Measurements from ENCODE around the gene CELF4. TPM values are rescaled to one million over a fixed set of nuclear protein-coding genes. Genes with fewer than 3 reads are reported as not detected.

Gene CELF4
- total RNA-seq, 2 donors from 2014 or later = 0.22 to 3.9 TPM

- no peak for TF ChIP-seq CTCF (IDR thresholded peaks at IDR 0.05)
- H3K4me3 ChIP-seq = no peak overlapping the region
- H3K27me3 ChIP-seq = peaks cover 0 to 5% of the 10 kb centered on the region in 2 donors
- no peaks in the 10 kb centered on the region for H3K9me3 ChIP-seq
- no peaks in the 10 kb centered on the region for H3K4me1 ChIP-seq
- DNase-seq (ENCODE audit: low spot score) = no peak
- no peak overlapping the region for H3K27ac ChIP-seq
- H3K36me3 ChIP-seq = no peaks in the 10 kb centered on the region
Measured at GRCh38 chr18:37529863-37530262, 35.7 kb downstream of the CELF4 start.

- Histone ChIP-seq H3K27me3 (peaks cover 0 to 5% of the 10 kb centered on the region in 2 donors), H3K27ac (no peak overlapping the region), H3K4me1 (no peaks in the 10 kb centered on the region), H3K36me3 (no peaks in the 10 kb centered on the region), H3K9me3 (no peaks in the 10 kb centered on the region), H3K4me3 (no peak overlapping the region)
- DNase-seq (ENCODE audit: low spot score) = no peak
- no peak for TF ChIP-seq CTCF (IDR thresholded peaks at IDR 0.05)
Measured at GRCh38 chr18:37529296-37529695, 36.3 kb downstream of the CELF4 start.

GRCh38 chr18:37527395-37527794 is 38.2 kb downstream of the CELF4 start:
- peaks cover 0 to 5% of the 10 kb centered on the region in 2 donors for H3K27me3 ChIP-seq
- TF ChIP-seq CTCF (IDR thresholded peaks at IDR 0.05) = no peak
- no peaks in the 10 kb centered on the region for H3K9me3 ChIP-seq
- no peaks in the 10 kb centered on the region for H3K36me3 ChIP-seq
- no peak overlapping the region for H3K27ac ChIP-seq
- no peak overlapping the region for H3K4me3 ChIP-seq
- DNase-seq (ENCODE audit: low spot score) = no peak
- H3K4me1 ChIP-seq = no peaks in the 10 kb centered on the region

DNA sequence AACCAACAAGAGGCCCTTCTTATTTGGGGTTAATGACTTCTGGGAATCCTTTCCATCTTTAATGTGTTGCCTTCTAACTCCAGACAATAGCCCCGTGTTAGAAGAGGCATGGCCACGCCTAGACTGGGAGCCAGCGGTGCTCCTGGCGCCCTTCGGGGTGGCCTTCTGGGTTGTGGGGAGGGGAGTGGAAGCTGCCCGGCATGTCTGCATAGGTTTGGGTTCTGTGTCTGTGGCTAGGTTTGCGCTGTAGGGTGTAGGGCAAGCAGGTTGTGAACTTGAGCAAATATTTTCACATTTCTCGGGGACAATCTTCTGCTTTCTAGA is 40.4 kb downstream of the CELF4 start:
- H3K27me3 ChIP-seq = peaks cover 0 to 5% of the 10 kb centered on the region in 2 donors
- H3K27ac ChIP-seq = no peak overlapping the region
- no peak for DNase-seq (ENCODE audit: low spot score)
- no peaks in the 10 kb centered on the region for H3K36me3 ChIP-seq
- no peaks in the 10 kb centered on the region for H3K9me3 ChIP-seq
- H3K4me3 ChIP-seq = no peak overlapping the region
- no peaks in the 10 kb centered on the region for H3K4me1 ChIP-seq
- TF ChIP-seq CTCF (IDR thresholded peaks at IDR 0.05) = no peak

DNA sequence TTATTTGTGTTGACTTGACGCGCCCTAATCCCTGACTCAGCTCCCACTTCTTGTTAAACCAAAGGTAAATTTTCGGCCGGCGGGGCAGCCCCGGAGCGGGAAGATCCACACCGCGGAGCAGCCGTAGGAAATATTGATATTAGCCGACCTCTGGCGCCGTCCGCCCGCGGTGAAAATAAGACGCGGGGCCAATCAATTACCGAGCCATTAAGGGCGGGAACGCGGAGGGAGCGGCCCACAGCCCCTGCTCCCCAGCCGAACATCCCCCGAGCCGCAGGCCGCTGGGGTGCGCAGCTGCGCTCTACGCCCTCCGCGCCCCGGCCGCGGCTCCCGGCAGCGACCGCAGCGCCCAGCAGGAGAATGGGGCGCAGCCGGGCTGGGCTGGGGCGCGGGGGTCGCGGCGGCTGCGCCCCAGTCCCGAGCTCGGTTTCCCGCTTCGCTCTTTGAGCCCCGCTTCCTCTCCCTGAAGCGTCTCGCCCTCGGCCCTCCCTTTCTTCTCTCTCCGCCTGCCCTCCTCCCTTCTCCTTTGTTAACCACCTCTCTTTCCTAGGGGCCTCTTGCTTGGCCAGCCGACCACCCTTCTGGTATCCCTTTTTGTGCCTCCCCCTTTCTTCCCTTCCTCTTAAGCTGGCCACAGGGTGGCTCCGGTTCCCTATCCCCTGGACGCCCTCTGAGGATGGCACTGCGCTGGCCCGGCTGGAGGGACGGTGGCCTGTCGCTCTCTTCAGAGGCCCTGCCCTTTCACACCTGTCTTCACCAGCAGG is 40.9 kb downstream of the CELF4 start:
- no peak for TF ChIP-seq CTCF (IDR thresholded peaks at IDR 0.05)
- Histone ChIP-seq H3K9me3 (no peaks in the 10 kb centered on the region), H3K4me3 (peak overlapping the region in 1 of 2 donors; percentile 25), H3K27ac (no peak overlapping the region), H3K27me3 (peaks cover 0 to 5% of the 10 kb centered on the region in 2 donors), H3K4me1 (no peaks in the 10 kb centered on the region), H3K36me3 (no peaks in the 10 kb centered on the region)
- DNase-seq (ENCODE audit: low spot score) = no peak

DNA sequence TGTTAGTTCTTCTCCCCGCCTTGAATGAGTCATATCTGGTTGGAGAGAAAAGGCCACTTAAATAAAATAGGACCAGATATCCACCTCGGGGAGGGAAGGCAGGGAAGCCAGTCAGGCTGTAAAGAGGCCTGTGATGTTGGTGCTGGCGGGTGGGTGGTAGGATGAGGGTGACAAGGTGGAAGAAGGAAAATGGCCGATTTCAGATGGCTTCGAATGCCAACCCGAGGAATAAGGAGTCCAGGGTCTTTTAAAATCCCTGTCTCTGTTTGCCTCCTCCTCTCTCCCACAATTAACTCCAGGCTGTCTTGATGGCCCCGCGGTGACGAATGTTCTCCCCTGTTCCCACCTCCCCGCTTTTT is 41.5 kb downstream of the CELF4 start:
- Histone ChIP-seq H3K27ac (no peak overlapping the region), H3K9me3 (no peaks in the 10 kb centered on the region), H3K36me3 (no peaks in the 10 kb centered on the region), H3K27me3 (peaks cover 0 to 5% of the 10 kb centered on the region in 2 donors), H3K4me1 (no peaks in the 10 kb centered on the region), H3K4me3 (no peak overlapping the region)
- TF ChIP-seq CTCF (IDR thresholded peaks at IDR 0.05) = no peak
- no peak for DNase-seq (ENCODE audit: low spot score)

All from right atrium auricular region (tissue), 2 donors.